OCI-LY1 (cell line): ENCODE measurements around the gene MYOT.
A peak's percentile ranks its signal among the peaks of the same experiment; 100 is the strongest.

ENCODE experiments used
- H2AFZ ChIP-seq: fragments of 200-600 bp; sonication (generic), shearing (Covaris generic); 2 replicates; pipeline ENCODE4 v1.6.0; 2014; ENCODE audit warnings: antibody characterized with exemption, mild to moderate bottlenecking, low read length
- H3F3A ChIP-seq: fragments of 200-600 bp; sonication (generic), shearing (Covaris generic); 2 replicates; pipeline ENCODE4 v1.6.0; 2014; ENCODE audit warnings: mild to moderate bottlenecking, antibody characterized with exemption, low read length, moderate library complexity; ENCODE audit not compliant: insufficient read depth
- H3K27ac ChIP-seq: fragments of 200-600 bp; sonication (generic); 2 replicates; pipeline ENCODE4 v1.5.1; 2014; ENCODE audit warnings: low read length, mixed run types, mild to moderate bottlenecking, low read depth; ENCODE audit not compliant: poor library complexity, severe bottlenecking
- H3K27me3 ChIP-seq: fragments of 200-600 bp; sonication (generic); 2 replicates; pipeline ENCODE4 v1.6.0; 2014; ENCODE audit warnings: antibody characterized with exemption, mild to moderate bottlenecking, low read length, moderate library complexity; ENCODE audit not compliant: insufficient read depth
- H3K36me3 ChIP-seq: fragments of 200-600 bp; sonication (generic); 2 replicates; pipeline ENCODE4 v1.6.1; 2014; ENCODE audit warnings: mild to moderate bottlenecking, antibody characterized with exemption, low read length, moderate library complexity, mixed read lengths; ENCODE audit not compliant: insufficient read depth
- H3K4me1 ChIP-seq: fragments of 200-600 bp; sonication (generic); 2 replicates; pipeline ENCODE4 v1.5.1; 2014; ENCODE audit warnings: mild to moderate bottlenecking, low read length, moderate library complexity; ENCODE audit not compliant: insufficient read depth, severe bottlenecking
- H3K4me2 ChIP-seq: fragments of 200-600 bp; sonication (generic), shearing (Covaris generic); 2 replicates; pipeline ENCODE4 v1.6.1; 2014; ENCODE audit warnings: low read length
- H3K4me3 ChIP-seq: fragments of 200-600 bp; sonication (generic); 2 replicates; pipeline ENCODE4 v1.5.1; 2014; ENCODE audit warnings: low read length, low read depth, mild to moderate bottlenecking, mixed read lengths; ENCODE audit not compliant: poor library complexity, severe bottlenecking
- H3K79me2 ChIP-seq: fragments of 200-600 bp; shearing (Covaris generic); 2 replicates; pipeline ENCODE4 v1.6.1; 2016; ENCODE audit warnings: mixed run types, low read length, mixed read lengths; ENCODE audit not compliant: insufficient read depth
- H3K9ac ChIP-seq: fragments of 200-600 bp; sonication (generic), shearing (Covaris generic); 2 replicates; pipeline ENCODE4 v1.6.1; 2014; ENCODE audit warnings: mild to moderate bottlenecking, low read length, mixed read lengths
- H3K9me2 ChIP-seq: fragments of 200-600 bp; sonication (generic), shearing (Covaris generic); 2 replicates; pipeline ENCODE4 v1.6.1; 2014; ENCODE audit warnings: low read depth, mild to moderate bottlenecking, low read length, mixed read lengths
- H3K9me3 ChIP-seq: fragments of 200-600 bp; shearing (Covaris generic); 2 replicates; pipeline ENCODE4 v1.6.1; 2014; ENCODE audit warnings: low read length, mixed read lengths
- H4K20me1 ChIP-seq: fragments of 200-600 bp; sonication (generic), shearing (Covaris generic); 2 replicates; pipeline ENCODE4 v1.6.0; 2016; ENCODE audit warnings: mild to moderate bottlenecking, low read length; ENCODE audit not compliant: insufficient read depth
- CTCF ChIP-seq: fragments of 200-600 bp; sonication (generic), shearing (Covaris generic); IDR thresholded peaks from 2 replicates; pipeline ENCODE4 v1.5.1; 2017; ENCODE audit warnings: mild to moderate bottlenecking, antibody characterized with exemption, low read length, moderate library complexity, mixed read lengths
- EZH2 ChIP-seq: fragments of 200-600 bp; sonication (generic), shearing (Covaris generic); IDR thresholded peaks from 2 replicates; pipeline ENCODE4 v1.8.0; 2017; ENCODE audit warnings: borderline replicate concordance, mixed run types, mild to moderate bottlenecking, antibody characterized with exemption, low read length, moderate library complexity, mixed read lengths

MYOT gene

DNA sequence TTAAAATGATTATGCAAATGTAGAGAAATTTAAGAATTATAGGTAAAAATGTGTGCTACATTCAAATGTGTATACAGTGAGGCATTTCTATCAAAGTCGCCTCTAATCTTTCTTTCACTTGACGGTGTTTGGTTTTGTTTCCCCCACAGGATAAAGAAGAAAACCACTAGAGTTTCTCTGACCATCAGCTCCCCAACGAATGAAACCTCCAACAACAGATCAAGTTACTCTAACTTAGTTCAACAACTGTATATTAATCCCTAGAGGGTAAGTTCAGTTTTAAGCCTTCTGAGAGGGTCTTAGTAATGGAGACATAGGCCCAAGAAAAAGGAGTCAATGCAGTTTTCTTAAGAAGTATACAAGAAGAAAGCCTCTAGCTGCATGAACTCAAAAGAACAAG lies 11.5 kb upstream of the MYOT start:
- no peak overlapping the region for H2AFZ ChIP-seq
- no peak overlapping the region for H3K4me2 ChIP-seq
- H3K36me3 ChIP-seq: no peaks in the 10 kb centered on the region
- no peaks in the 10 kb centered on the region for H3F3A ChIP-seq
- no peak overlapping the region for H3K27ac ChIP-seq
- no peaks in the 10 kb centered on the region for H3K9me2 ChIP-seq
- no peaks in the 10 kb centered on the region for H4K20me1 ChIP-seq
- no peaks in the 10 kb centered on the region for H3K27me3 ChIP-seq
- no peaks in the 10 kb centered on the region for H3K79me2 ChIP-seq
- no peak overlapping the region for H3K9ac ChIP-seq
- peaks cover 5% of the 10 kb centered on the region for H3K4me1 ChIP-seq
- H3K9me3 ChIP-seq: no peaks in the 10 kb centered on the region
- TF ChIP-seq EZH2 (no peak), CTCF (no peak)
- H3K4me3 ChIP-seq: no peak overlapping the region

DNA sequence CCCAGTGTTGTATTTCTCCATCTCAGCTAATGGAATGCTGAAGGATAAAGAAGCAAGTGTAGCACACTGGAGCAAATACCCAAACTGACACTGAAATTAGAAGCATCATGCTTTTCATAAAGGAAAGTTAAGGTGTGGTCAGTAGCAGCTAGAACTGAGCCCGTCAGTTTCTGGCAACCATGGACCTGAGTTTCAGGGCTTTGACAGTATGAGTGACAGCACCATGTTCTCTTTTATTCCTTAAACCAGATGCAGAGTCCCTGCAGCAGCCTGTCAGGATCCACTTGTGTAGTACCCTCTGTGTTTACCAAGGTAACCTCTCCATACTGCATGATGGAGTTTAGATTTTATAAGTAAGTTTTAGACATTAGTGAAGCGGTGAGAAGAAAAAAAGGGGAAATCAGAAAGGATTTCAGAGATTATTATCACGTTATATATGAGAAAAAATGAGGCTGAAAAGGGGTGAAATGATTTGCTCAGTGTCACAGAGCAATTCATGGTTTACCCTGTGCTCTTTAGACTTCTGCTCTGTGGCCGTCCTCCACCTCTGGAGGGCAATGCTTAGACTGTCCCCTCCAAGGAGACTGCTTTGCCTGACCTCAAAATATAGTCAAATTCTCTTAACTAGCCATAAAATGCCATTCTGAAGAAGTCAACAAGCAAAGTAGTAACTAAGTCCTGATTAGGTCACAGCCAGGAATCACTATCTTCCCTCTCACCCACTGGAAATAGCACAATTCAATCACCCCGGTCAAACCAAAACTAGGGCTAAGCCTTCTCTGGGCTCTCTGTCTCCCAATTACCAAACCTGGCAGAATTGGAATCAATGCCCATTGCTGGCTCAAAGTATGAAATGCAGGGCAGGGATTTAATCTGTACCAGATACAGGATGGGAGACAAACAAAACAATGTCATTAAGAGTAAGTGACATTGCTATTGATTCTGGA lies 10.5 kb upstream of the MYOT start:
- TF ChIP-seq CTCF (no peak), EZH2 (no peak)
- Histone ChIP-seq H3K9me2 (no peaks in the 10 kb centered on the region), H3K4me3 (no peak overlapping the region), H3K27ac (no peak overlapping the region), H3K79me2 (no peaks in the 10 kb centered on the region), H3K36me3 (no peaks in the 10 kb centered on the region), H3K4me1 (peaks cover 5% of the 10 kb centered on the region), H3K27me3 (no peaks in the 10 kb centered on the region), H3K4me2 (no peak overlapping the region), H3K9me3 (no peaks in the 10 kb centered on the region), H3K9ac (no peak overlapping the region), H2AFZ (no peak overlapping the region), H4K20me1 (no peaks in the 10 kb centered on the region), H3F3A (no peaks in the 10 kb centered on the region)

- no peaks in the 10 kb centered on the region for H3K36me3 ChIP-seq
- no peak overlapping the region for H3K27ac ChIP-seq
- peak overlapping the region; percentile 75; the same call in 1 of the 2 replicates for H2AFZ ChIP-seq
- 0 out of 2 replicates have a peak overlapping the region, but pooled peaks have one; percentile 21 for H3K4me2 ChIP-seq
- no peaks in the 10 kb centered on the region for H3K79me2 ChIP-seq
- peaks cover 5% of the 10 kb centered on the region for H3K4me1 ChIP-seq
- no peaks in the 10 kb centered on the region for H3K9me3 ChIP-seq
- TF ChIP-seq CTCF (no peak), EZH2 (no peak)
- H4K20me1 ChIP-seq: no peaks in the 10 kb centered on the region
- no peaks in the 10 kb centered on the region for H3F3A ChIP-seq
- no peak overlapping the region for H3K4me3 ChIP-seq
- no peaks in the 10 kb centered on the region for H3K27me3 ChIP-seq
- H3K9ac ChIP-seq: no peak overlapping the region
- no peaks in the 10 kb centered on the region for H3K9me2 ChIP-seq
Measured at GRCh38 chr5:137858223-137858916, 9.3 kb upstream of the MYOT start.
